Kidney (tissue), 14 donors: ENCODE data around the gene GABBR2. TPM values are rescaled to one million over a fixed set of nuclear protein-coding genes. Genes with fewer than 3 reads are reported as not detected.
"Not testable (repeated sequence)": the region's sequence is repeated elsewhere in the genome, so short reads cannot be mapped to it uniquely, and the experiment has no call there.

Experiments
- DNase-seq, 5 donors: peaks; one replicate each; pipeline ENCODE4 v3.0.0-alpha.2; 2013 to 2020
- FAIRE-seq: peaks from 2 replicates; lab custom pipeline; 2012; peaks lifted over from hg19 to GRCh38; lab: Jason Lieb, UNC
- H3K27ac ChIP-seq, 2 donors: one replicate each; pipeline ENCODE4 v1.7.0; 2013; ENCODE audit warnings: low read depth in 2 of 2, low read length in 2 of 2, inconsistent platforms in 1 of 2
- H3K27me3 ChIP-seq: one replicate; pipeline ENCODE4 v1.7.1; 2013; ENCODE audit warnings: low read length, inconsistent platforms; ENCODE audit not compliant: control insufficient read depth, insufficient read depth
- H3K36me3 ChIP-seq, 3 donors: one replicate each; pipeline versions ENCODE4 v1.7.0 to v1.7.1; 2013; ENCODE audit warnings: low read length in 3 of 3, control low read depth in 1 of 3, inconsistent platforms in 1 of 3; ENCODE audit not compliant: insufficient read depth in 3 of 3, control insufficient read depth in 2 of 3
- H3K4me1 ChIP-seq, 3 donors: one replicate each; pipeline versions ENCODE4 v1.7.0 to v1.7.1; 2013; ENCODE audit warnings: low read length in 3 of 3, inconsistent platforms in 1 of 3, low read depth in 1 of 3; ENCODE audit not compliant: control insufficient read depth in 2 of 3, insufficient read depth in 2 of 3
- H3K4me3 ChIP-seq, 3 donors: one replicate each; pipeline versions ENCODE4 v1.7.0 to v1.8.1; 2013; ENCODE audit warnings: low read length in 3 of 3, control low read depth in 1 of 3, inconsistent platforms in 1 of 3
- H3K9ac ChIP-seq, 3 donors: one replicate each; pipeline versions ENCODE4 v1.7.0 to v1.7.1; 2013; ENCODE audit warnings: low read length in 3 of 3, control low read depth in 1 of 3, inconsistent platforms in 1 of 3
- H3K9me3 ChIP-seq, 3 donors: one replicate each; pipeline versions ENCODE4 v1.7.0 to v1.7.1; 2013; ENCODE audit warnings: low read length in 3 of 3, control low read depth in 1 of 3, inconsistent platforms in 1 of 3; ENCODE audit not compliant: control insufficient read depth in 2 of 3, insufficient read depth in 1 of 3
- CTCF ChIP-seq: IDR thresholded peaks from 3 replicates; pipeline ENCODE4 v1.5.1; 2012; ENCODE audit warnings: mild to moderate bottlenecking, moderate library complexity, borderline replicate concordance; ENCODE audit not compliant: insufficient read depth; ENCODE audit errors: extremely low read depth
- intact Hi-C: fragments of 100-400 bp; cut with DNase I; formaldehyde crosslinking; loops from one replicate; pipeline ENCODE4 v1.11.1; 2022
- polyA plus RNA-seq: library from polyadenylated mRNA; stranded (reverse); fragments of 350-450 nt; fragmentation: Illumina TruSeq; extraction: RNeasy Lipid Tissue Mini Kit (QIAGEN cat#74804); gene quantifications from one replicate; pipeline ENCODE4 v1.2.3, GENCODE V29; 2014; ENCODE audit warnings: low read depth, low replicate concordance; ENCODE audit not compliant: insufficient read depth
- total RNA-seq: library from RNA; stranded (reverse); fragmentation: NEBNext Ultra II Directional; extraction: Animal tissue kit (Norgen Biotek cat#: 25700); gene quantifications from one replicate; pipeline ENCODE4 v1.2.1, GENCODE V29; 2021
- donor health status: control.
- donor health status: control.
- donor health status: control.
- donor health status: control.
- donor health status: control.
- donor health status: DM: yes; HTN: yes; CAD: no.
- donor health status: Normal renal cell carcinoma (clear cell type).

GABBR2 gene
- total and polyA plus RNA-seq, 2 donors from 2014 or later: 0.06 TPM; not detected in 1

- Histone ChIP-seq H3K27ac (no peak overlapping the region), H3K36me3 (no peaks in the 10 kb centered on the region), H3K27me3 (no peaks in the 10 kb centered on the region), H3K4me3 (no peak overlapping the region), H3K9me3 (no peaks in the 10 kb centered on the region), H3K4me1 (no peaks in the 10 kb centered on the region), H3K9ac (no peak overlapping the region)
- DNase-seq (no peak), FAIRE-seq (no peak)
- intact Hi-C loops: no loop called here
- TF ChIP-seq CTCF: no peak
Observed at GRCh38 chr9:98591696-98592095, 117.0 kb downstream of the GABBR2 start.

- FAIRE-seq: no peak
- no peak overlapping the region for H3K27ac ChIP-seq
- no peak overlapping the region for H3K9ac ChIP-seq
- no peak overlapping the region for H3K4me3 ChIP-seq
- H3K27me3 ChIP-seq: no peaks in the 10 kb centered on the region
- no peaks in the 10 kb centered on the region for H3K36me3 ChIP-seq
- no peak for TF ChIP-seq CTCF
- H3K9me3 ChIP-seq: no peaks in the 10 kb centered on the region
- intact Hi-C loops: no loop called here
- no peaks in the 10 kb centered on the region for H3K4me1 ChIP-seq
- no peak for DNase-seq
Observed at GRCh38 chr9:98590101-98590500, 118.6 kb downstream of the GABBR2 start.

- DNase-seq: no peak
- H3K4me3 ChIP-seq: no peak overlapping the region
- H3K4me1 ChIP-seq: no peaks in the 10 kb centered on the region
- intact Hi-C loops: no loop called here
- no peak for TF ChIP-seq CTCF
- H3K9ac ChIP-seq: no peak overlapping the region
- no peaks in the 10 kb centered on the region for H3K9me3 ChIP-seq
- H3K36me3 ChIP-seq: no peaks in the 10 kb centered on the region
- H3K27me3 ChIP-seq: no peaks in the 10 kb centered on the region
- no peak overlapping the region for H3K27ac ChIP-seq
- no peak for FAIRE-seq
Observed at GRCh38 chr9:98589102-98589501, 119.6 kb downstream of the GABBR2 start.

GRCh38 chr9:98584853-98585438 lies 123.8 kb downstream of the GABBR2 start:
- FAIRE-seq, intact Hi-C loops, H3K4me1 ChIP-seq, H3K9me3 ChIP-seq, H3K4me3 ChIP-seq, H3K27ac ChIP-seq, H3K9ac ChIP-seq, H3K36me3 ChIP-seq, DNase-seq, H3K27me3 ChIP-seq: not testable (repeated sequence)
